Coronary artery (tissue), 2 donors: ENCODE measurements around the gene ANGPT4.
A peak's percentile ranks its signal among the peaks of the same experiment; 100 is the strongest.

ENCODE experiments used
- DNase-seq: peaks from one replicate; pipeline ENCODE4 v3.0.0-alpha.2; 2017; ENCODE audit warnings: low spot score
- H3K27ac ChIP-seq, 2 donors: fragments of 200-600 bp; sonication (generic); one replicate each; pipeline ENCODE4 v1.5.1; 2016 to 2019
- H3K4me3 ChIP-seq: fragments of 200-600 bp; sonication (generic); 2 replicates; pipeline ENCODE4 v1.5.1; 2016; ENCODE audit warnings: mild to moderate bottlenecking, moderate library complexity
- TF ChIP-seq, protein P1 (sequence below): fragments of 200-600 bp; sonication (generic); IDR thresholded peaks from one replicate; pipeline ENCODE4 v1.5.1; 2019; ENCODE audit warnings: antibody characterized with exemption

ANGPT4 gene

DNA sequence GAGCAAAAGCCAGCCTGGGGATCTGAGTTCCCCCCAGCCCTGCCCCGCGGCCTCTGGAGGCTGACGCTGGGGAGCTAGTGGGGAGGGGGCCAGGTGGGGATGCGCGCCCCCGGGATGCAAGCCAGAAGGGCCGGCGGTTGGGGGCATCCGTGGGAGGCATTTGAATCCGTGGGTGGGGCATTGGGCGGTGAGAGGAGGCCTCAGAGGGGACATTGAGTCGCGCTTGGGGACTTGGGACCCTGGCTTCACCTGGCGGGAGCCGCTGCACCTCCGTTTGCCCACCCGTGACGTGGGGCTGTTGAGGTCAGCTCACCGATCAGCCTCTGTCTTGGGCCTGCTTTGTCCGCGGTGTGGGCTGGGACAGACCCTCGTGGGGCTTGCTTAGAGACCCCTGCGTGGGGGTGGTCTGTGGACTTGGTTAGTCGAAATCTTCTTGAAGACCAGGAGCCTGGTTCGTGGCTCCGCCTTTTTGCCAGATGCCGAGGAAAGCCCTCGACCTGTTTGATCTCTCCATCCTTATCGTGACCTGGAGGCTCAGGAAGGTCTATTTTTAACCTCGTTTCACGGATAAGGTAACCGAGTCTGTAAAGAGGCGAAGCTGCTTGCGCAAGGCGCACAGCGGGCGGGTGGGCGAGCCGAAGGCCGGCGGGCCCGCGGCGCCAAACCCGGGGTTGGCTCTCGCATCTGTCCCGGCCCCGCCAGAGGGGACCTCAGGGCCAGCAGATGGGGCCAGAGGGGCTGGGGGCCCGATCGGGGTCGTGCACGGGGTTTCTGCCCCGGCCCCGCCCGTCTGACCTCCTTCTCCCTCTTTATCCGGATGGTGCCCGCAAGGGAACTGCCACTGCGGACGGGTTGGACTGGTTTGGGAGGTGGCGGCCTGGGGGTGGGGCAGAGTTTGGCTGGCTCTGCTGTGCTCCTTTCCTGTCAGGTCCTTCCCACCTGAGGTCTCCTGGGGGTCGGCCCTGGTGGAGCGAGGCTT is 74.3 kb downstream of the ANGPT4 start:
- DNase-seq: no peak
- TF ChIP-seq, protein P1, sequence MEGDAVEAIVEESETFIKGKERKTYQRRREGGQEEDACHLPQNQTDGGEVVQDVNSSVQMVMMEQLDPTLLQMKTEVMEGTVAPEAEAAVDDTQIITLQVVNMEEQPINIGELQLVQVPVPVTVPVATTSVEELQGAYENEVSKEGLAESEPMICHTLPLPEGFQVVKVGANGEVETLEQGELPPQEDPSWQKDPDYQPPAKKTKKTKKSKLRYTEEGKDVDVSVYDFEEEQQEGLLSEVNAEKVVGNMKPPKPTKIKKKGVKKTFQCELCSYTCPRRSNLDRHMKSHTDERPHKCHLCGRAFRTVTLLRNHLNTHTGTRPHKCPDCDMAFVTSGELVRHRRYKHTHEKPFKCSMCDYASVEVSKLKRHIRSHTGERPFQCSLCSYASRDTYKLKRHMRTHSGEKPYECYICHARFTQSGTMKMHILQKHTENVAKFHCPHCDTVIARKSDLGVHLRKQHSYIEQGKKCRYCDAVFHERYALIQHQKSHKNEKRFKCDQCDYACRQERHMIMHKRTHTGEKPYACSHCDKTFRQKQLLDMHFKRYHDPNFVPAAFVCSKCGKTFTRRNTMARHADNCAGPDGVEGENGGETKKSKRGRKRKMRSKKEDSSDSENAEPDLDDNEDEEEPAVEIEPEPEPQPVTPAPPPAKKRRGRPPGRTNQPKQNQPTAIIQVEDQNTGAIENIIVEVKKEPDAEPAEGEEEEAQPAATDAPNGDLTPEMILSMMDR: no peak
- Histone ChIP-seq H3K27ac (no peak overlapping the region), H3K4me3 (peak overlapping the region; percentile 66)

DNA sequence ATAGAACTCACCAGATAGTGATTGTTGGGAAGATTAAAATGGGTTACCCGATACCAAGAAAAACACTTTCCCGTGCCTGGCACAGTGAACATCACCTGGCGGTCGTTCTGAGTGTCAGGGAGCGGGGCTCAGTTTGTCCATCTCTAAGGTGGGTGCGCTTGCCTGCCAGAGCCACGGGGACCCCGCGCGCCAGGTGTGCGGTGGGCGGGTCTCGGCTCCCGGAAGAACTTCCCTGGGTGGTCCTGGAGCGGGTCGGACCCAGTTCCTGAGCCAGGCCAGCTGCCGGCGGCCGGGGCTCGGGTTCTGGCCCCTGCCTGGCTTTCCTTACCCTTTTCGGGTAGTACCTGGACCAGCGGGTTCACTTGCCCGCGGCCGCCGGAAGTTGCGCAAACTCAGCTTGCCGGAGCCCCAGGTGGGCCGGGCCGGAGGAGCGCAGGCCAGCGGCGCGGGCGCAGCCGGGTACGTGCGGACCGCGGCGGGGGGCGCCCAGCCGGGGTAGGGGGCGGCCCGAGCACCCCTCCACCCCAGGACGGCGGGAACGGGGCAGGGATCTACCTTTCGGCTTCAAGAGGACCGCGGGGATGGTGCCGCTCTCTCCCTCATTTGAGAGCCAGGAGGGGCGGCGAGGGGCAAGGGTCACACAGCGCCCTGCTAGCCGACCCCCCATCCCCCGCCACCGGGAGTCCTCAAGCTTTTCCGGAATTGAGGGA is 75.1 kb downstream of the ANGPT4 start:
- no peak for DNase-seq
- Histone ChIP-seq H3K4me3 (peak overlapping the region; percentile 66), H3K27ac (no peak overlapping the region)
- TF ChIP-seq, protein P1: no peak

DNA sequence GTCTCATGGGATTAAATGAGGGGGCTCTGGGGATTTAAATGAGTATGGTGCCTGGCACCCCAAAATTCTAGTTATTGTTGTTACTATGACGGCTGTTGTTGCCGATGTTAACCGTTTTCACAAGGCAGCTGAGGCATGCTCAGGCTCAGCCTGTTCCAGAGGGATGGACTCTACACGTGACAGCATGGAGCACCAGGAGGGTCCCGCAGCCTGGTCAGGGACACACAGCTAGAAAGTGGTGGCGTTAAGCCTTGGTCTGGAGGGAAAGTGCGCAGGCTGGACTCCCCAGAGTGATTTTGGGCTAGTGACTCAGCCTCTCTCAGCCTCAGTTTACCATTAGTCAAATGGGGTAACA is 75.7 kb downstream of the ANGPT4 start:
- DNase-seq: no peak

DNA sequence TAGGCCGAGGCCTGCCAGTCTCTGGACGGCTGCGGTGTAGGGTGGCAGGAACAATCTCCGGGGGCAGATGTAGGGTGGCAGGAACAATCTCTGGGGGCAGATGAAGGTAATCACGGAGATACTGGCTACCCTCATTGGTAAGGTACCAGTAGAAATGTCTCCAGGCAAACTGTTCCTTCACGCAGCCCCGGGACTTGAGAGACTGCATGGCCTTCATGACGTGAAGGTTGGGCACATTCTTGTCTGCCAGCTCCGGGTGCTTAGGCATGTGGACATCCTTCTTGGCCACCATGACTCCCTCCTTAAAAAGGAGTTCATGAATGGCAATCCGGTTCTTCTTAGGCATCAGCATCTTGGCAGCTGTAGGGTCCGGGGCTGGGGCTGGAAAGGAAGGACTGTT is 76.5 kb downstream of the ANGPT4 start:
- TF ChIP-seq, protein P1: no peak
- DNase-seq: no peak
- Histone ChIP-seq H3K27ac (no peak overlapping the region), H3K4me3 (no peak overlapping the region)

More for the DNA sequence above, 75.7 kb downstream of the ANGPT4 start:
- TF ChIP-seq, protein P1: no peak
- Histone ChIP-seq H3K4me3 (no peak overlapping the region), H3K27ac (no peak overlapping the region)

DNA sequence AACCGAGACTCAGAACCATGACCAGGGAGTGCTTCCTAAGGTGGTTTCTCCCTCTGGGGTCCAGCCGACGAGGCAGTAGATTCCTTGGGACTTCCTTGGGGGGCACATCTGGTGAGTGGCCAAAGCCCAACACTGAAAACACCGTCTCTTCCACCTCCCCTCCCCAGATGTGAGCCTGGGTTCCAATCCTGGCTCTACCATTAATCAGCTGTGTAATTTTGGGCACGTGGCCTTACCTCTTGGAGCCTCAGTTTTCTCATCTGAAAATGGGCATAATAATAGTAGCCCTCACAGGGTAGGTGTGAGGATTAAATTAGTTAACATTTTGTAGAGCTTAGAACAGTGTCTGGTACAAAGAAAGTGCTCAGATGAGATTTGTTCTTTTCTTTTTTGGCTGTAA is 77.1 kb downstream of the ANGPT4 start:
- Histone ChIP-seq H3K4me3 (no peak overlapping the region), H3K27ac (no peak overlapping the region)
- TF ChIP-seq, protein P1: no peak
- no peak for DNase-seq

DNA sequence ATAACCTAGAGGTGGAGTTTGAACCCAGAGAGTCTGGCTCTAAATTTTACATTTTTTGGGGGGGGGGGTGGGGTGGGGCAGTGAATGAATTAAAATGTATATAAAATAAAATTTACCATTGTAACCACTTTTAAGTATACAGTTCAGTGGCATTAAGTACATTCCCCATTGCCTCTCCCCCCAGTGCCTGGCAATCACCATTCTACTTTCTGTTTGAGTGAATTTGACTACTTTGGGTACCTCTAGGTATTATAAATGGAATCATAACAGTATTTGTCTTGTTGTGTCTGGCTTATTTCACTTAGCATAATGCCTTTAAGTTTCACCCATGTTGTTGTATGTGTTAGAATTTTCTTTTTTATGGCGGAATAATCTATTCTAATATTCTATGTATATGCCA is 79.9 kb downstream of the ANGPT4 start:
- TF ChIP-seq, protein P1: no peak
- no peak for DNase-seq
- no peak overlapping the region for H3K27ac ChIP-seq
- H3K4me3 ChIP-seq: no peak overlapping the region
